NCI-H1105 (cell line): Measurements from ENCODE around the gene SCAPER.
A peak's percentile ranks its signal among the peaks of the same experiment; 100 is the strongest.

Experiments used
- DNase-seq: peaks from one replicate; lab custom pipeline; 2025; lab: John Stamatoyannopoulos, UW

Gene SCAPER

GRCh38 chr15:76353903-76354302, 551.2 kb downstream of the SCAPER start:
- DNase-seq = no peak

DNA sequence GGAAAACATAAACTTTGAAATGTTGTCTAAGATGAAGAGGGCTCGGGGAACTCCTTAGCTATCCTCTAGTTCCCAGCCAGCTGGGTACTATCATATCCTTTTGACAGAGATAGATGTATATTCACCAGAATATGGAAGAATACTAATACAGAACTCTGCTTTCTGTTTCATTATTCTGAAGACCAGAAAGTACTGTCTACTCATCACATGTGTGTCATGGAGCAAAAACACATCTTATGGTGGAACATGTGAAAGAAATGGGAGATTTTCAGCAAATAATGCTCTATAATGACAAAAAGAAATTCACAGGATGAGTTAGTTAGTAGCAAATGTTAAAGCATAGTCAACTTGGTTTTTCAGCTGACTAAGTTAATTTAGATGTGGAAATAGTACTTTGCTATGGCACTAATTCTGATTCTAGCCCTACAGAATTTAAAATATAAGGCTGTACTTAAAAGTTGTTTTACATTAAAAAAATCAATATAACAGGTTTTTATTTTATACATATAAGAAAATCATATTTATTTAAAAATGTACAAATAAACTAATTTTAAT, 552.0 kb downstream of the SCAPER start:
- no peak for DNase-seq

GRCh38 chr15:76349301-76350070, 555.7 kb downstream of the SCAPER start:
- DNase-seq = no peak

DNA sequence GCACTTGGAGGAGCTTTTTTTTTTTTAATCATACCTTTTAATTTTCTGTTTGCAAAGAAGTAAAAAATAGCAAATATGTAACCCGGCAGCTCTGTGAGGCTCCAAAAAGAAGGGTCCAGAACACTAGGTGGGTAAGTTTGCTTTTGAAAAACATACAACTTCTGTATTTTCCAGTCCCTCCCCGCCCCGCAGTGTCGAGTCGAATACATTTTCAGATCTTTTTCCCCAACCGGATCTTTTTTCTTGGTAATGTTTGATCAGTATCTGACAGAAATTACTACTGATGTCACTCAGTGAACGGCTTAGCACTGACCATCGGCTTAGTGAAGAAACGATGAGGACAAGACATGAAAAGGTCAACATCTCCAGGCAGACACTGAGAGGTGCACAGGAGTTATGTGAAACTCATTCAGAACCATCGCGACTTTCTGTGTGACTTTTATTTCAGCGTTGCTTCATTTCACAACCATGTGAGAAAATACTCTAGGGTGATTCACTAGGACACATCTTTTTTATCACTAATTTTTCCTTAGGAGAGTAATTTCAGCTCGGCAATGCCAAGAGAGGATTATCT, 557.6 kb downstream of the SCAPER start:
- DNase-seq = no peak

DNA sequence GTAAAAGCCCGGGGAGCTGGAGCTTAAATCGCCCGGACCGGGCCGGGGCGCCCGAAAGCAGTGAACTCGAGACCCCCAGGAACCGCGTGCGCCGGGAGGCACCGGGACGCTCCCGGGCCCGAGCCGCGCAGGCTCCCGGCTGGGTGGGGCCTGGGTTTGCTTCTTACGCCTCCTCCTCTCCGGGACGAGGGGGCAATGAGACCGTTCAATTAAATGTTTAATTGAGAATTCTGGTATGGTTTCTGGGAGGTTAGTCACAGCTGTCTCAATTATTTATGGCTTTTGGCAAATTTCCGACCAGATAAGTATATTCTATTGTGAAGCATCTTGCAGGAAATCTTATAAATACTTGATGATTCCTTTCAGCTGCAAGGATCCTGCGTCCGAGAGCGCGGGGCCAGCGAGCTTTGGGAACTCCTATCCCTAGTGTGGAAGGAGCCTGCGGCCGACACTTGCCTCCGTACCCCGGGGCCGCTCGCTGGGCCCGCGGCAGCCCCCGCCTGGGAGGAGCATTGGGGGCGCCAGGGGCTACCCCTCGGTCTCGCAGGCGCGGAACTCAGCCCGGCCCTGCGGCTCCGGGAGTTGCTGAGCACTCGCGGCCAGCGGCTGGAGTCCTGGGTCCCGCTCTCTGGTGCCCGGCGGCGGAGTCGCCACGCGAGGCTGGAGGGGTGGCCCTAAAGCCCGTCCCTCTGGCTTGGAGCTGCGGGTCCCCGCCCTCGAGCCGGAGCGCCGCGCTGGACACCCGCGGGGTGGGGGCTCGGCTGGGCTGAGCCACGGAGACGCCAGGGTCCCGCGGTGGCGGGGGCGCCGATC, 558.3 kb downstream of the SCAPER start:
- DNase-seq = no peak

- DNase-seq = no peak
Observed at GRCh38 chr15:76345880-76346668, 559.1 kb downstream of the SCAPER start.

DNA sequence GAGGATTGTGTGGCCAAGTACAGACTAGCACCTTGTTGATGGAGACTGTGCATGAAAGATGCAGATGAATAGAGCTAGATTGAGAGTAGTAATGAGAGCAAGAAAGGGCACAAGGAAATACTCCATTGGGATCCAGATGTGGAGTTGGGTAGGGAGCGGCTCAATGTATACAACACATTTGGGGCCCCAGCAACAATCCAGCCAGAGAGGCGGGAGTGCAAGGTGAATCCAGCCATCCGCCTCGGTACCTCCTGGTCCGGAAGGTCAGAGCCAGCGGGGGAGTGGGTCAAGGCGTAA, 559.6 kb downstream of the SCAPER start:
- DNase-seq = no peak

DNA sequence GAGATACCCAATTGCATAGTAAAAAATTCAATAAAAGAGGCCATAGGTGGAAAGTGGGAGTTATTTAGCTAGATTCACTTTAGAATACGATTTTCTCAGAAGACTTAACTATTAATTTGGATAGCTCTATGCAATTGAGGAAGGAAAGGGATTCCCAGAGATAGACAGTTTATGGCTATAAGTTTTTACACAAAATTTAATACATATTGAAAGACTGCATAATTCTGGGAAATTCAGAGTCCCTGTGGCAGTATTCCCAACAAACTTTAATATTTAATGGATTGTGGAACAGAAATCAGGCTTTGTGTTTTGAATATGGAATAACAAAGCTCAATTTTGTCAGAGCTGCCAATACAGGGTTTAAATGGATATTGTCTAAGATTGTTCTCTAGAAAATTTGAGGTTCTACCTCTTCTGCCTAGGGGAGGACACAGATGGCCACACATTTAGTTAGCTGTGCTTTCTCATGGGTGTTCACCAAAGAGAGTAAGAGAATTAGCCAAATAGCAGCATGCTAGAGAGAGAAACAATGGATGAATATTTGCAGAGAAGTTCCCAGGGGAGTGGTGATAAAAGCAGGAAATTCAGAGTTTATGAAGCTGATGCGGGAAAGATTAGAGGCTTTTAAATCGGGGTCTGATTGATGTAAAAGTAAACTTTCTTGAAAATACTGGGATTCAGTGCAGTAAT, 560.1 kb downstream of the SCAPER start:
- DNase-seq = no peak

- DNase-seq = no peak
Observed at GRCh38 chr15:76343313-76343996, 561.7 kb downstream of the SCAPER start.

GRCh38 chr15:76342382-76343201, 562.5 kb downstream of the SCAPER start:
- no peak for DNase-seq

- DNase-seq = no peak
Observed at GRCh38 chr15:76342058-76342381, 563.1 kb downstream of the SCAPER start.

- DNase-seq = peak; percentile 38
Observed at GRCh38 chr15:76341366-76342057, 563.6 kb downstream of the SCAPER start.

DNA sequence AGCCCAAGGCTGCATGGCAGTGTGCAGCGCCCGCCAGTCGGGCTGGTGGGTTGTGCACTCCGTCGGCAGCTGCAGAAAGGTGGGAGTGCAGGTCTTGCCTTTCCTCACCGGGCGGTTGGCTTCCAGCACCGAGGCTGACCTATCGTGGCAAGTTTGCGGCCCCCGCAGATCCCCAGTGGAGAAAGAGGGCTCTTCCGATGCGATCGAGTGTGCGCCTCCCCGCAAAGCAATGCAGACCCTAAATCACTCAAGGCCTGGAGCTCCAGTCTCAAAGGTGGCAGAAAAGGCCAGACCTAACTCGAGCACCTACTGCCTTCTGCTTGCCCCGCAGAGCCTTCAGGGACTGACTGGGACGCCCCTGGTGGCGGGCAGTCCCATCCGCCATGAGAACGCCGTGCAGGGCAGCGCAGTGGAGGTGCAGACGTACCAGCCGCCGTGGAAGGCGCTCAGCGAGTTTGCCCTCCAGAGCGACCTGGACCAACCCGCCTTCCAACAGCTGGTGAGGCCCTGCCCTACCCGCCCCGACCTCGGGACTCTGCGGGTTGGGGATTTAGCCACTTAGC, 564.3 kb downstream of the SCAPER start:
- no peak for DNase-seq

- no peak for DNase-seq
Observed at GRCh38 chr15:76340198-76340802, 564.8 kb downstream of the SCAPER start.

GRCh38 chr15:76339305-76340197, 565.6 kb downstream of the SCAPER start:
- no peak for DNase-seq

- no peak for DNase-seq
Observed at GRCh38 chr15:76338486-76339304, 566.4 kb downstream of the SCAPER start.
